Naive B cell (primary cell): Measurements from ENCODE around the gene SCAF4. TPM values are rescaled to one million over a fixed set of nuclear protein-coding genes. Genes with fewer than 3 reads are reported as not detected.
"Not testable (repeated sequence)": the region's sequence is repeated elsewhere in the genome, so short reads cannot be mapped to it uniquely, and the experiment has no call there.

ENCODE experiments used
- ATAC-seq, 2 donors: fragments of 150-1000 bp; cut with Tn5 transposase; 2 replicates each; pipeline ENCODE4 v1.10.0; 2021; ENCODE audit warnings: low read depth in 2 of 2, mild to moderate bottlenecking in 2 of 2, moderate library complexity in 2 of 2
- DNase-seq: peaks from one replicate; pipeline ENCODE4 v3.0.0; 2022
- H3K27ac Mint-ChIP-seq, 6 donors: one replicate each; pipeline ENCODE4 v1.8.0; 2020 to 2022; ENCODE audit warnings: mild to moderate bottlenecking in 6 of 6, mixed read lengths in 6 of 6, moderate library complexity in 5 of 6, inconsistent platforms in 2 of 6
- H3K27me3 Mint-ChIP-seq, 3 donors: one replicate each; pipeline ENCODE4 v1.8.0; 2021 to 2022; ENCODE audit warnings: mixed read lengths in 3 of 3, mild to moderate bottlenecking in 1 of 3
- H3K36me3 Mint-ChIP-seq, 2 donors: one replicate each; pipeline ENCODE4 v1.8.0; 2020 to 2022; ENCODE audit warnings: mixed read lengths in 2 of 2, inconsistent platforms in 1 of 2, mild to moderate bottlenecking in 1 of 2
- H3K4me1 Mint-ChIP-seq, 3 donors: one replicate each; pipeline ENCODE4 v1.8.0; 2020 to 2022; ENCODE audit warnings: mixed read lengths in 3 of 3, inconsistent platforms in 1 of 3, mild to moderate bottlenecking in 1 of 3, moderate library complexity in 1 of 3
- H3K4me3 Mint-ChIP-seq, 8 donors: one replicate each; pipeline ENCODE4 v1.8.0; 2020 to 2022; ENCODE audit warnings: mild to moderate bottlenecking in 8 of 8, mixed read lengths in 8 of 8, moderate library complexity in 8 of 8, inconsistent platforms in 2 of 8
- H3K9me3 Mint-ChIP-seq, 7 donors: one replicate each; pipeline ENCODE4 v1.8.0; 2020 to 2022; ENCODE audit warnings: mixed read lengths in 7 of 7, mild to moderate bottlenecking in 5 of 7, inconsistent platforms in 2 of 7, moderate library complexity in 1 of 7
- polyA plus RNA-seq, 6 donors: library from polyadenylated mRNA; unstranded; fragments of 300-500 nt; fragmentation: Illumina TruSeq; gene quantifications; one replicate each; pipeline ENCODE4 v1.2.3, GENCODE V29; 2021; ENCODE audit warnings: low read depth in 6 of 6

SCAF4 gene
- polyA plus RNA-seq, 6 donors from 2014 or later, result 25.1 to 66.0 (median 34.8) TPM

GRCh38 chr21:31671931-31672330, 60.0 kb downstream of the SCAF4 start:
- peaks cover 13 to 15% of the 10 kb centered on the region in 2 donors for H3K36me3 Mint-ChIP-seq
- no peak for DNase-seq
- no peaks in the 10 kb centered on the region for H3K27me3 Mint-ChIP-seq
- no peaks in the 10 kb centered on the region for H3K9me3 Mint-ChIP-seq
- H3K4me1 Mint-ChIP-seq, result peaks cover 2 to 12% (median 4%) of the 10 kb centered on the region in 3 donors
- H3K4me3 Mint-ChIP-seq, result no peak overlapping the region
- peak overlapping the region in 2 of 6 donors; percentile 57 to 82 for H3K27ac Mint-ChIP-seq
- ATAC-seq, result no peak

GRCh38 chr21:31671146-31671716, 60.7 kb downstream of the SCAF4 start:
- Mint-ChIP-seq H3K9me3 (no peaks in the 10 kb centered on the region), H3K27ac (peak overlapping the region in 3 of 6 donors; percentile 26 to 90 (median 33)), H3K4me1 (peaks cover 6 to 15% (median 6%) of the 10 kb centered on the region in 3 donors), H3K4me3 (no peak overlapping the region), H3K36me3 (peaks cover 15 to 18% of the 10 kb centered on the region in 2 donors), H3K27me3 (no peaks in the 10 kb centered on the region)
- ATAC-seq, result no peak
- no peak for DNase-seq

- DNase-seq (no peak), ATAC-seq (no peak)
- Mint-ChIP-seq H3K27ac (peak overlapping the region in 2 of 6 donors; percentile 11 to 48), H3K9me3 (no peaks in the 10 kb centered on the region), H3K4me3 (no peak overlapping the region), H3K4me1 (peaks cover 12 to 22% (median 15%) of the 10 kb centered on the region in 3 donors), H3K36me3 (peaks cover 15 to 25% of the 10 kb centered on the region in 2 donors), H3K27me3 (no peaks in the 10 kb centered on the region)
Measured at GRCh38 chr21:31670070-31670469, 61.8 kb downstream of the SCAF4 start.

GRCh38 chr21:31668651-31669491, 63.0 kb downstream of the SCAF4 start:
- Mint-ChIP-seq H3K4me1 (peaks cover 18 to 31% (median 23%) of the 10 kb centered on the region in 3 donors), H3K27me3 (no peaks in the 10 kb centered on the region), H3K36me3 (peaks cover 21 to 29% of the 10 kb centered on the region in 2 donors), H3K9me3 (no peaks in the 10 kb centered on the region), H3K27ac (peak overlapping the region in 2 of 6 donors; percentile 48 to 56), H3K4me3 (no peak overlapping the region)
- DNase-seq, result no peak
- ATAC-seq, result no peak

- ATAC-seq, result no peak
- Mint-ChIP-seq H3K27me3 (no peaks in the 10 kb centered on the region), H3K4me1 (peaks cover 18 to 35% (median 34%) of the 10 kb centered on the region in 3 donors), H3K36me3 (peaks cover 21 to 29% of the 10 kb centered on the region in 2 donors), H3K9me3 (no peaks in the 10 kb centered on the region), H3K4me3 (no peak overlapping the region), H3K27ac (no peak overlapping the region)
- DNase-seq, result no peak
Measured at GRCh38 chr21:31667639-31668038, 64.3 kb downstream of the SCAF4 start.

GRCh38 chr21:31667132-31667531, 64.8 kb downstream of the SCAF4 start:
- Mint-ChIP-seq H3K36me3 (peaks cover 21 to 29% of the 10 kb centered on the region in 2 donors), H3K27ac (no peak overlapping the region), H3K9me3 (no peaks in the 10 kb centered on the region), H3K4me1 (peaks cover 18 to 39% (median 33%) of the 10 kb centered on the region in 3 donors), H3K4me3 (no peak overlapping the region), H3K27me3 (no peaks in the 10 kb centered on the region)
- no peak for DNase-seq
- ATAC-seq, result no peak

GRCh38 chr21:31666445-31667010, 65.4 kb downstream of the SCAF4 start:
- no peak for ATAC-seq
- no peak overlapping the region for H3K4me3 Mint-ChIP-seq
- H3K4me1 Mint-ChIP-seq, result peaks cover 20 to 45% (median 31%) of the 10 kb centered on the region in 3 donors
- no peak for DNase-seq
- H3K27me3 Mint-ChIP-seq, result no peaks in the 10 kb centered on the region
- no peaks in the 10 kb centered on the region for H3K9me3 Mint-ChIP-seq
- H3K27ac Mint-ChIP-seq, result peak overlapping the region in 1 of 6 donors; percentile 37
- H3K36me3 Mint-ChIP-seq, result peaks cover 17 to 27% of the 10 kb centered on the region in 2 donors

- not testable (repeated sequence) for DNase-seq, ATAC-seq, H3K27me3 Mint-ChIP-seq, H3K4me3 Mint-ChIP-seq, H3K9me3 Mint-ChIP-seq
- Mint-ChIP-seq H3K36me3 (peaks cover 13 to 25% of the 10 kb centered on the region in 2 donors), H3K27ac (peak overlapping the region in 1 of 6 donors; percentile 14), H3K4me1 (peaks cover 21 to 50% (median 35%) of the 10 kb centered on the region in 3 donors)
Measured at GRCh38 chr21:31665869-31666268, 66.0 kb downstream of the SCAF4 start.

GRCh38 chr21:31665397-31665796, 66.5 kb downstream of the SCAF4 start:
- no peaks in the 10 kb centered on the region for H3K9me3 Mint-ChIP-seq
- no peaks in the 10 kb centered on the region for H3K27me3 Mint-ChIP-seq
- H3K27ac Mint-ChIP-seq, result peak overlapping the region in 2 of 6 donors; percentile 14 to 81
- no peak for DNase-seq
- H3K36me3 Mint-ChIP-seq, result peaks cover 13 to 21% of the 10 kb centered on the region in 2 donors
- H3K4me1 Mint-ChIP-seq, result peaks cover 22 to 54% (median 39%) of the 10 kb centered on the region in 3 donors
- no peak for ATAC-seq
- H3K4me3 Mint-ChIP-seq, result peak overlapping the region in 1 of 8 donors; percentile 42

- ATAC-seq, result no peak
- Mint-ChIP-seq H3K36me3 (peaks cover 6 to 19% of the 10 kb centered on the region in 2 donors), H3K9me3 (no peaks in the 10 kb centered on the region), H3K4me3 (peak overlapping the region in 3 of 8 donors; percentile 25 to 35 (median 30)), H3K27me3 (no peaks in the 10 kb centered on the region), H3K4me1 (peaks cover 29 to 63% (median 53%) of the 10 kb centered on the region in 3 donors), H3K27ac (no peak overlapping the region)
- DNase-seq, result no peak
Measured at GRCh38 chr21:31663584-31664249, 68.2 kb downstream of the SCAF4 start.

- no peak for DNase-seq
- peaks cover 6 to 13% of the 10 kb centered on the region in 2 donors for H3K36me3 Mint-ChIP-seq
- peaks cover 33 to 61% (median 50%) of the 10 kb centered on the region in 3 donors for H3K4me1 Mint-ChIP-seq
- ATAC-seq, result no peak
- peak overlapping the region; percentile 85 to 99 (median 94) for H3K4me3 Mint-ChIP-seq
- H3K9me3 Mint-ChIP-seq, result no peaks in the 10 kb centered on the region
- H3K27me3 Mint-ChIP-seq, result no peaks in the 10 kb centered on the region
- H3K27ac Mint-ChIP-seq, result peak overlapping the region in 3 of 6 donors; percentile 91 to 95 (median 92)
Measured at GRCh38 chr21:31660591-31660990, 71.3 kb downstream of the SCAF4 start.

- peak overlapping the region; percentile 85 to 99 (median 94) for H3K4me3 Mint-ChIP-seq
- peak overlapping the region in 5 of 6 donors; percentile 85 to 95 (median 91) for H3K27ac Mint-ChIP-seq
- H3K9me3 Mint-ChIP-seq, result no peaks in the 10 kb centered on the region
- H3K4me1 Mint-ChIP-seq, result peaks cover 33 to 61% (median 50%) of the 10 kb centered on the region in 3 donors
- ATAC-seq, result peak; percentile 8 to 19
- peak; percentile 14 for DNase-seq
- peaks cover 6 to 9% of the 10 kb centered on the region in 2 donors for H3K36me3 Mint-ChIP-seq
- H3K27me3 Mint-ChIP-seq, result no peaks in the 10 kb centered on the region
Measured at GRCh38 chr21:31660259-31660565, 71.7 kb downstream of the SCAF4 start.
